GM12892 (cell line): ENCODE results near the gene IFIT3.

Source experiments
- POLR2A ChIP-seq: IDR thresholded peaks from 2 replicates; pipeline ENCODE4 v1.6.1; 2011; ENCODE audit warnings: low read depth, low read length, control low read depth
- POLR2AphosphoS5 ChIP-seq: IDR thresholded peaks from 2 replicates; pipeline ENCODE4 v1.6.1; 2011; ENCODE audit warnings: low read depth, low read length, control low read depth

- no peak for TF ChIP-seq POLR2A
- no peak for TF ChIP-seq POLR2AphosphoS5
These were observed 25.2 kb upstream of the IFIT3 start for GRCh38 chr10:89302625-89303024.
